GM12872 (cell line): ENCODE measurements around the gene KIF27.

Experiments
- CTCF ChIP-seq: IDR thresholded peaks from 3 replicates; pipeline ENCODE4 v1.5.1; 2011; ENCODE audit warnings: low read depth, mild to moderate bottlenecking, low read length, moderate library complexity; ENCODE audit not compliant: insufficient read depth

The KIF27 gene

GRCh38 chr9:83960991-83961390, 39.8 kb upstream of the KIF27 start:
- TF ChIP-seq CTCF, result no peak

GRCh38 chr9:83959061-83959460, 37.8 kb upstream of the KIF27 start:
- TF ChIP-seq CTCF, result no peak

- TF ChIP-seq CTCF, result no peak
Measured at GRCh38 chr9:83957248-83957513, 35.9 kb upstream of the KIF27 start.

- TF ChIP-seq CTCF, result no peak
Measured at GRCh38 chr9:83956436-83957247, 35.4 kb upstream of the KIF27 start.

GRCh38 chr9:83956086-83956435, 34.8 kb upstream of the KIF27 start:
- no peak for TF ChIP-seq CTCF

- no peak for TF ChIP-seq CTCF
Measured at GRCh38 chr9:83940590-83941303, 19.5 kb upstream of the KIF27 start.

- TF ChIP-seq CTCF, result peak; percentile 73
Measured at GRCh38 chr9:83937861-83938455, 16.7 kb upstream of the KIF27 start.
